ENCODE results near the gene KCNMA1.

The KCNMA1 gene

GRCh38 chr10:77172086-77172485, 465.5 kb downstream of the KCNMA1 start:
- Histone ChIP-seq H3K27ac (replicated peaks; ENCODE audit: low read length) (no peak overlapping the region), H2BK15ac (ENCODE audit: low read length) (no peak overlapping the region), H3K4ac (ENCODE audit: low read length) (no peak overlapping the region), H3K27me3 (ENCODE audit: control insufficient read depth in 3 of 3, insufficient read depth in 3 of 3, low read depth in 1 of 3, low read length in 3 of 3) (no peaks in the 10 kb centered on the region), H4K91ac (ENCODE audit: low read depth, low read length, poor library complexity) (no peak overlapping the region), H3K4me3 (ENCODE audit: low read length in 2 of 2) (no peak overlapping the region), H4K8ac (ENCODE audit: low read depth, low read length) (no peak overlapping the region), H3K36me3 (replicated peaks in 1 of 2; ENCODE audit: control insufficient read depth in 2 of 2, insufficient read depth in 2 of 2, low read length in 2 of 2) (no peaks in the 10 kb centered on the region), H3K18ac (ENCODE audit: low read length) (no peak overlapping the region), H3K9me3 (replicated peaks in 1 of 2; ENCODE audit: control insufficient read depth in 2 of 2, insufficient read depth in 1 of 2, low read depth in 1 of 2, low read length in 2 of 2) (no peaks in the 10 kb centered on the region), H3K23ac (ENCODE audit: low read depth, low read length, poor library complexity) (no peak overlapping the region), H2BK120ac (ENCODE audit: low read depth, low read length) (no peak overlapping the region), H3K4me2 (ENCODE audit: insufficient read depth, low read length, poor library complexity, severe bottlenecking) (no peak overlapping the region), H3K4me1 (ENCODE audit: control insufficient read depth in 2 of 2, insufficient read depth in 1 of 2, low read depth in 1 of 2, low read length in 2 of 2) (no peaks in the 10 kb centered on the region), H3K14ac (ENCODE audit: low read length) (no peak overlapping the region), H2AK5ac (ENCODE audit: low read depth, low read length) (no peak overlapping the region), H3K9ac (ENCODE audit: low read depth, low read length, poor library complexity) (no peak overlapping the region), H2BK12ac (ENCODE audit: low read length) (no peak overlapping the region), H2AFZ (ENCODE audit: low read length) (no peak overlapping the region), H3K79me1 (ENCODE audit: low read depth, low read length) (no peaks in the 10 kb centered on the region), H2BK5ac (ENCODE audit: low read length) (no peak overlapping the region)
- DNase-seq (ENCODE audit: low spot score), result no peak
- WGBS, 2 donors (ENCODE audit: extremely low coverage in 2 of 2, insufficient read length in 2 of 2, insufficient replicate concordance in 1 of 2), result no CpG with 5 or more reads among the region's 4 CpGs

GRCh38 chr10:77168861-77169260, 468.7 kb downstream of the KCNMA1 start:
- no peak overlapping the region for H2BK15ac ChIP-seq (ENCODE audit: low read length)
- no peaks in the 10 kb centered on the region for H3K36me3 ChIP-seq (replicated peaks in 1 of 2; ENCODE audit: control insufficient read depth in 2 of 2, insufficient read depth in 2 of 2, low read length in 2 of 2)
- no peak for DNase-seq (ENCODE audit: low spot score)
- H3K4me1 ChIP-seq (ENCODE audit: control insufficient read depth in 2 of 2, insufficient read depth in 1 of 2, low read depth in 1 of 2, low read length in 2 of 2), result no peaks in the 10 kb centered on the region
- no peak overlapping the region for H2BK5ac ChIP-seq (ENCODE audit: low read length)
- no peaks in the 10 kb centered on the region for H3K9me3 ChIP-seq (replicated peaks in 1 of 2; ENCODE audit: control insufficient read depth in 2 of 2, insufficient read depth in 1 of 2, low read depth in 1 of 2, low read length in 2 of 2)
- no peak overlapping the region for H3K4me3 ChIP-seq (ENCODE audit: low read length in 2 of 2)
- H3K9ac ChIP-seq (ENCODE audit: low read depth, low read length, poor library complexity), result no peak overlapping the region
- H4K91ac ChIP-seq (ENCODE audit: low read depth, low read length, poor library complexity), result no peak overlapping the region
- no peaks in the 10 kb centered on the region for H3K79me1 ChIP-seq (ENCODE audit: low read depth, low read length)
- H2AK5ac ChIP-seq (ENCODE audit: low read depth, low read length), result no peak overlapping the region
- H4K8ac ChIP-seq (ENCODE audit: low read depth, low read length), result no peak overlapping the region
- no peak overlapping the region for H2BK120ac ChIP-seq (ENCODE audit: low read depth, low read length)
- H3K23ac ChIP-seq (ENCODE audit: low read depth, low read length, poor library complexity), result no peak overlapping the region
- H3K27me3 ChIP-seq (ENCODE audit: control insufficient read depth in 3 of 3, insufficient read depth in 3 of 3, low read depth in 1 of 3, low read length in 3 of 3), result no peaks in the 10 kb centered on the region
- H3K4me2 ChIP-seq (ENCODE audit: insufficient read depth, low read length, poor library complexity, severe bottlenecking), result no peak overlapping the region
- no peak overlapping the region for H3K4ac ChIP-seq (ENCODE audit: low read length)
- H2BK12ac ChIP-seq (ENCODE audit: low read length), result no peak overlapping the region
- H3K27ac ChIP-seq (replicated peaks; ENCODE audit: low read length), result no peak overlapping the region
- no CpG with 5 or more reads among the region's 2 CpGs for WGBS, 2 donors (ENCODE audit: extremely low coverage in 2 of 2, insufficient read length in 2 of 2, insufficient replicate concordance in 1 of 2)
- no peak overlapping the region for H3K18ac ChIP-seq (ENCODE audit: low read length)
- no peak overlapping the region for H2AFZ ChIP-seq (ENCODE audit: low read length)
- no peak overlapping the region for H3K14ac ChIP-seq (ENCODE audit: low read length)

GRCh38 chr10:77168161-77168560, 469.4 kb downstream of the KCNMA1 start:
- H3K4ac ChIP-seq (ENCODE audit: low read length), result no peak overlapping the region
- H3K23ac ChIP-seq (ENCODE audit: low read depth, low read length, poor library complexity), result no peak overlapping the region
- WGBS, 2 donors (ENCODE audit: extremely low coverage in 2 of 2, insufficient read length in 2 of 2, insufficient replicate concordance in 1 of 2), result no CpG with 5 or more reads among the region's 2 CpGs
- H3K4me1 ChIP-seq (ENCODE audit: control insufficient read depth in 2 of 2, insufficient read depth in 1 of 2, low read depth in 1 of 2, low read length in 2 of 2), result no peaks in the 10 kb centered on the region
- no peak overlapping the region for H2BK5ac ChIP-seq (ENCODE audit: low read length)
- H4K91ac ChIP-seq (ENCODE audit: low read depth, low read length, poor library complexity), result no peak overlapping the region
- H3K27ac ChIP-seq (replicated peaks; ENCODE audit: low read length), result no peak overlapping the region
- no peak overlapping the region for H4K8ac ChIP-seq (ENCODE audit: low read depth, low read length)
- no peaks in the 10 kb centered on the region for H3K79me1 ChIP-seq (ENCODE audit: low read depth, low read length)
- H3K9ac ChIP-seq (ENCODE audit: low read depth, low read length, poor library complexity), result no peak overlapping the region
- H3K27me3 ChIP-seq (ENCODE audit: control insufficient read depth in 3 of 3, insufficient read depth in 3 of 3, low read depth in 1 of 3, low read length in 3 of 3), result no peaks in the 10 kb centered on the region
- H3K9me3 ChIP-seq (replicated peaks in 1 of 2; ENCODE audit: control insufficient read depth in 2 of 2, insufficient read depth in 1 of 2, low read depth in 1 of 2, low read length in 2 of 2), result no peaks in the 10 kb centered on the region
- H2BK120ac ChIP-seq (ENCODE audit: low read depth, low read length), result no peak overlapping the region
- H3K4me3 ChIP-seq (ENCODE audit: low read length in 2 of 2), result no peak overlapping the region
- no peak overlapping the region for H3K4me2 ChIP-seq (ENCODE audit: insufficient read depth, low read length, poor library complexity, severe bottlenecking)
- DNase-seq (ENCODE audit: low spot score), result no peak
- no peak overlapping the region for H2BK15ac ChIP-seq (ENCODE audit: low read length)
- H3K36me3 ChIP-seq (replicated peaks in 1 of 2; ENCODE audit: control insufficient read depth in 2 of 2, insufficient read depth in 2 of 2, low read length in 2 of 2), result no peaks in the 10 kb centered on the region
- no peak overlapping the region for H3K14ac ChIP-seq (ENCODE audit: low read length)
- H3K18ac ChIP-seq (ENCODE audit: low read length), result no peak overlapping the region
- no peak overlapping the region for H2BK12ac ChIP-seq (ENCODE audit: low read length)
- H2AFZ ChIP-seq (ENCODE audit: low read length), result no peak overlapping the region
- no peak overlapping the region for H2AK5ac ChIP-seq (ENCODE audit: low read depth, low read length)

- Histone ChIP-seq H3K27ac (replicated peaks; ENCODE audit: low read length) (no peak overlapping the region), H3K27me3 (ENCODE audit: control insufficient read depth in 3 of 3, insufficient read depth in 3 of 3, low read depth in 1 of 3, low read length in 3 of 3) (no peaks in the 10 kb centered on the region), H3K9me3 (replicated peaks in 1 of 2; ENCODE audit: control insufficient read depth in 2 of 2, insufficient read depth in 1 of 2, low read depth in 1 of 2, low read length in 2 of 2) (no peaks in the 10 kb centered on the region), H3K4ac (ENCODE audit: low read length) (no peak overlapping the region), H3K14ac (ENCODE audit: low read length) (no peak overlapping the region), H3K79me1 (ENCODE audit: low read depth, low read length) (no peaks in the 10 kb centered on the region), H2AK5ac (ENCODE audit: low read depth, low read length) (no peak overlapping the region), H2AFZ (ENCODE audit: low read length) (no peak overlapping the region), H3K36me3 (replicated peaks in 1 of 2; ENCODE audit: control insufficient read depth in 2 of 2, insufficient read depth in 2 of 2, low read length in 2 of 2) (no peaks in the 10 kb centered on the region), H3K23ac (ENCODE audit: low read depth, low read length, poor library complexity) (no peak overlapping the region), H2BK15ac (ENCODE audit: low read length) (no peak overlapping the region), H2BK12ac (ENCODE audit: low read length) (no peak overlapping the region), H3K4me3 (ENCODE audit: low read length in 2 of 2) (no peak overlapping the region), H2BK5ac (ENCODE audit: low read length) (no peak overlapping the region), H3K9ac (ENCODE audit: low read depth, low read length, poor library complexity) (no peak overlapping the region), H2BK120ac (ENCODE audit: low read depth, low read length) (no peak overlapping the region), H3K4me1 (ENCODE audit: control insufficient read depth in 2 of 2, insufficient read depth in 1 of 2, low read depth in 1 of 2, low read length in 2 of 2) (no peaks in the 10 kb centered on the region), H3K18ac (ENCODE audit: low read length) (no peak overlapping the region), H4K8ac (ENCODE audit: low read depth, low read length) (no peak overlapping the region), H4K91ac (ENCODE audit: low read depth, low read length, poor library complexity) (no peak overlapping the region), H3K4me2 (ENCODE audit: insufficient read depth, low read length, poor library complexity, severe bottlenecking) (no peak overlapping the region)
- peak; percentile 73 for DNase-seq (ENCODE audit: low spot score)
- no CpG with 5 or more reads among the region's 13 CpGs for WGBS, 2 donors (ENCODE audit: extremely low coverage in 2 of 2, insufficient read length in 2 of 2, insufficient replicate concordance in 1 of 2)
Observed at GRCh38 chr10:77165445-77166208, 472.0 kb downstream of the KCNMA1 start.

Data from neuronal stem cell (in vitro differentiated cells).